NCI-H187 treated with DMSO at 0.1 percent for 48 hours (cell line): ENCODE results near the gene IRX3.
A peak's percentile ranks its signal among the peaks of the same experiment; 100 is the strongest.

Experiments
- DNase-seq: peaks from one replicate; lab custom pipeline; 2025; lab: John Stamatoyannopoulos, UW

Gene IRX3

GRCh38 chr16:54286366-54287130 lies at the start of gene IRX3:
Gene IRX3 (minus strand): TSS chr16:54286787. CDS start chr16:54286050, 737 bp downstream.
- DNase-seq, result peak; percentile 0

- no peak for DNase-seq
These were observed 48.6 kb upstream of the IRX3 start for GRCh38 chr16:54335230-54335629.

- DNase-seq, result no peak
These were observed 47.6 kb upstream of the IRX3 start for GRCh38 chr16:54334208-54334607.

DNA sequence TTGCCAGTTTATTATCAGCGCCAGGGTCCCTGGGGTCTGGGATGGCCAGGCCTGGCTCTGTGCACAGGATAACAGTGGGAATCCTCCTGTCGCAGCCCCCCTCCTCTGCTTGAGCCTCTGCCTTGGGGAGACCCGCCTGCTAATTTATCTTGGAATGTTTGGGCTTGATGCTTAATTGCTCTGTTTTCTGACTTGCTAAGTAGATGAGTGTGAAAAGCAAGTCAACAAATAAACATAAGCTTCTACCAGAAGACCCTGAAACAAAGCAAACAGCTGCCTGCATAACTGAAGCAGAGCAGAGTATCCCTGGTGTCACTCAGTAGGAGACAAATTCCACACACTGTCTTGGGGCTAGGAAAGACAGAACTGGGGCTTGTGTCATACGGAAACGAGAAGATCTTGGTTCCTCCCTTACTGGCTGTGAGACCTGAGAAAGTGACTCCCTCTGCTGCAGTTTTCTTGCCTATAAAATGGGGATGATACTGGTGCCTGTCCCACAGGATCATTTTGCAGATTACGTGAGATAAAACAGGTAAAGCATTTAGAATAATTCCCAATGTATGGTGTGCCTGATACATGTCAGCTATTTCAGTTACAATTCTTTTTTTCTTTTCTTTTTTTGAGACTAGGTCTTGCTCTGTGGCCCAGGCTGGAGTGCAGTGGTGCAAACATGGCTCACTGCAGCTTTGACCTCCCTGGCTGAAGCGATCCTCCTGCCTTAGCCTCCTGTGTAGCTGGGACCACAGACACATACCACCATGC lies 44.8 kb upstream of the IRX3 start:
- DNase-seq, result no peak

DNA sequence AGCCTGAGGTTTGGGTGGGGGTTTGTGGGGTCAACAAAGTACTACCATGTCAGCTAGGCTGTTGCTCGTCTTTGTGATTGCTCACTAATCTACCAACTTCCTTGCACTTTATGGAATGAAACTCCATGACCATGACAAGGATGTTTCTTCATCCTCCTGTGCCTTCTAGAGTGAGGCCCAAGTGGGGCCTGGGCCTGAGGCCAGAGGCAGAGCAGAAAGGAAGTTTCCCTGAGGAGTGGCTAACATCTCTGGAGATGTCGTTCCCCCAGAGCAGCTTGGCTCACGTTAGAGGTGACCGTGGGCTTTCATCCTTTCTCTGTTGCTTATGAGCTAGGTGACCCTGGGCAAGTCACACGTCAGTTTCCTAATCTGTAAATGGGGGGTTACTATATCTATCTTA lies 41.0 kb upstream of the IRX3 start:
- no peak for DNase-seq

DNA sequence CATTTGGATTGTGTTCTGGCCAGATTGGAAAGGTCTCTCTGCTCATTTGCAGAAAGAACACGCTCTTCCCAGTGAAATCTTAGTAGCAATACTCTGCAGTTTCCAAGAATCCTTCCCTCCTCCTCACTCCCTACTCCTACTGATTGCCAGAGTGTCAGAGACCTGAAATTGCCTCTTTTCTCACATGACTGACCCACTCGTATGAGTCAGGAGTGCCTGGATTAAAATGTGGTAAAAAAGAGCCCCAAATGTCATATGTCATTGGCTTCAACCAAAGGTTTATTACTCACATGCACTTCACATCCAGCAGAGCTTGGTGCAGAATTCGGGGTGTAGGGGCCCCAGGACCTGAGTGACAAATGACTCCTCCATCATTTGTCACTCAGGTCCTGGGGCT lies 39.7 kb upstream of the IRX3 start:
- DNase-seq, result no peak

DNA sequence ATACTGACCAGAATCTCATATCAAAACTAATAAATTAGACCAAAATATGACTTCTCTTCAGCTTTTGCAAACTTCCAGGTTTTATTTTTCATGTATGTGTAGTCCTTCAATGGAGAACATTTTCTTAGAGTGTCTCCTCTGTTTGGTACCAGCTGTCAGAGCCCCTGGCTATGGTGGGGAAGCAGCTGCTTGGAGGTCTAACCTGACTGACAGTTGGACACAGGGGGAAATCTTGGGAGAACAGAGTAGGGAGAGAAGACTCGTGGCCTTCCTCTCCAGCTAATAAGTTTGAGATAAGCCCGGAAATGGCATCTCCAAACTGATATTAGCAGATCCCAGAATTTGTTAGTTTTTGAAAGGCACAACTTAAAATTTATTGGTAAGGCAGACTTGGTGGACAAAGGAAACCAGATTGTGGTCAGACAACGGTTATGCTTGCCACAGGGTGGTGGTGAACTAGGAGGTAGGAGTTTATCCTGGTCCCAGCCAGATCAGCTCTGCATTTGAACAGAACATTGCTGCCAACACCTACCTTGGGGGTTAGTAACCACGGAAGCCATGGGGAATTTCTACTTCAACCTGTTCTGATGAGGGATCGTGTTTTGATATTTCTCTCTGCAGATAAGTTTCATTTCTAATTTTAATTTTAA lies 39.2 kb upstream of the IRX3 start:
- DNase-seq, result no peak

- DNase-seq, result no peak
These were observed 38.1 kb upstream of the IRX3 start for GRCh38 chr16:54324716-54325115.

GRCh38 chr16:54320697-54321340 lies 34.2 kb upstream of the IRX3 start:
- DNase-seq, result no peak

- no peak for DNase-seq
These were observed 32.4 kb upstream of the IRX3 start for GRCh38 chr16:54318941-54319340.

DNA sequence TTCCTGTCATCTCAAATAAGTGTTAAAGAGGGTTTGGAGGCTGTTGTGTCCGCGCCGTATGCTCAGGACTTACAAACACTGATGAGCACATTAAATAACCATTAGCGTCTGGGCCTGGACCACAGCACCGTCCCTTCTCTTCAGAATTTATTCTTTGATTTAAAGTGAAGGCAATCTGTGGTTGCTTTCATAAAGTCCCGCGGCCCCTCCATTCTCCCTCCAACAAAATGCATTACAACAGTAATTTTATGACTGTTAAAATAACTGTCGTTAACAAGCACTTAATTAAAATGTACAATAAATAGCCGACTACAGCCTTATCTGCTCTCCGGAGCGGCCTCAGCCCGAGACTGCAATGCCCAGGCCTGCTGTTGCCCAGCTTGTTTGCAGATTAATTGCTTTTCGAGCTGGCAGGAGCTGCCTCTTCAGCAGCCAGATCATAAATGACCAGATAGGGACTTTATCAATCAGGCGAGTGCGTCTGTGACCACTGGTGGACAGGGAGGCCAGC lies 30.6 kb upstream of the IRX3 start:
- DNase-seq, result no peak

DNA sequence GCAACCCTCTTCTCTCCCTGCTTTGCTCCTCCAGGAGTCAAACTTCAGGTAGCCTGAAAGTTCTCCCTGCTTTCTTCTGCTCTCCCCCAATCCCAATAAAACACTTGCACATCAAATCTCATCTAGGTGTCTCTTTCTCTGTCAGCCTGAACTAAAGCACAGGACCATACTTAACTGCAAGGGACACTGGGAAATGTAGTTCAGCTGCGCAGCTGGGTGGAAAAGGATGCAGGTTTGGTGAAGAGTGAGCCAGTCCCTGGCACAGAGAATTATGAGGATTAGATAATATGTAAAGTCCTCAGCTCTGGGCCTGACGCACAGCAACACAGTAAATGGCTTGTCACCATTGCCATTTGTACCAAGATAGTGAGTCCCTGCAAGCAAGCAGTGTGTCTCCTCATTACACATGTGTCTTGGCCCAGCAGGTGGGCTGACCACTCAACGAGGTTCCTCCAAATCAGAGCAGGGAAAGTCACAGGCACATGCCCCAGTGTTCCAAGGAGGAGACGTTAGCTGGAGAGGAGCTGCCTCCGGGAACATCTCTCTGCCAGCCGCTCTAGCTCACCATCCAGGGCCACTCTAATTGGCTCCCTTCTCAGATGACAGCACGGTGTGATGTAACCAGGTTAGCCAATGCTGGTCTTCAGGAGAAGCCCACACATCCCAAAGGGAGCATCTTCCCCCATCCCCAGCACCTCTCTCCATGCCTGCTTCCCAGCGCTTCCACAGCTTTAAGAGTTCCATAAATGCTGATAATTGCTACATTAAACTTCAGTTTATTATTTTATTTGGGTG lies 29.7 kb upstream of the IRX3 start:
- no peak for DNase-seq

- DNase-seq, result no peak
These were observed 27.2 kb upstream of the IRX3 start for GRCh38 chr16:54313789-54314188.

DNA sequence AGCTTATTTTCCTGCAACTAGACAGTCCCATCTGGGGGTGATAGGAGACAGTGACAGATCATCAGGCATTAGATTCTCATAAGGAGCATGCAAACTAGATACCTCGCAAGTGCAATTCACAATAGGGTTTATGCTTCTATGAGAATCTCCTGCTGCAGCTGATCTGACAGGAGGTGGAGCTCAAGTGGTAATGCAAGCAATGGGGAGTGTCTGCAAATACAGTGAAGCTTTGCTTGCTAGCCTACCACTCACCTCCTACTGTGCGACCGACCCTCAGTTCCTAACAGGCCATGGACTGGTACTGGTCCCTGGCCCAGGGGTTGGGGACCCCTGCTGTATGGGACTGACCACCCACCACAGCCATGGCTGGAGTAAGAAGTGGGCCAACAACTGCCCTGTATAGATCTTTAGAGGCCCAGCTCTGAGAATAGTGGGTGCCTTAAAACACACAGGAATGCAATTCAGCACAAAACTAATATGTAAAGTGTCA lies 26.0 kb upstream of the IRX3 start:
- no peak for DNase-seq

GRCh38 chr16:54309341-54309740 lies 22.8 kb upstream of the IRX3 start:
- no peak for DNase-seq

DNA sequence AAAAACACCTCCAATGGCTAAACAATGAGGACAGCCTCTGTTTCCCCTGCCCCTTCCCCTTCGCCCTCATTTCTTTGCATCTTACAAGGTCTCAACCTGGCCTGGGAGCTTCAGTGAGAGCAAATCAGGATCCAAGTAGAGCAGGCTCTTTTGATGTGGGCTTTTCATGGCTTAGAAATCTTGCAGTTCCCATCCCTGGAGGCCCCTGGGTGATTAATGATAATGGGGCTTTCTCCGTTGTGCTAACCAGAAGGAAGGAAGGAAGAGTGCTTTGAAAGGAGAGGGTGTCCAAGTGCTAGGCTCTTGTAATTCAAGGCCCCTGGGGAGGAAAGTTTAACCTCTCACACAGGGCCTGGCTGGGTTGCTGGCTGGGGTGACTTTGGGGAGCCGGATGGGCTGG lies 18.5 kb upstream of the IRX3 start:
- DNase-seq, result no peak

GRCh38 chr16:54303613-54304012 lies 17.0 kb upstream of the IRX3 start:
- no peak for DNase-seq

DNA sequence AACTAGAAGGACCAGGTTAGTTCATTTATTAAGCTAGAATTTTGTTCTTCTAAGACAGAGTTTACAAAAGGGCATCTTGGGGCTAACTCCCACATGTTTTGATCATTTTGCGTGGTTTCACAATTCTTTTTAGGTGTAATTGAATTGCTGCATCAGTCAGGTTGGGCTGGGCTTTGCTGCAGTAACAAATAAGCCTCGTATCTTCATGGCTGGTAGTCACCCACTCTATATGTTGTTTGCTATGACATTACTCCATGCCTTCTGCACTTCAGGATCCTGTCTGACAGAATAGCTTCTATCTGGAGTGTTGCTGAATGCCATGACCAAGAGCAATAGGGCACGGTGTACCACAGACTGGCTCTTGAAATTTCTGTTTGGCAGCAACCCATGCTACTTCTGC lies 10.6 kb upstream of the IRX3 start:
- no peak for DNase-seq

GRCh38 chr16:54296543-54296942 lies 10.0 kb upstream of the IRX3 start:
- no peak for DNase-seq

DNA sequence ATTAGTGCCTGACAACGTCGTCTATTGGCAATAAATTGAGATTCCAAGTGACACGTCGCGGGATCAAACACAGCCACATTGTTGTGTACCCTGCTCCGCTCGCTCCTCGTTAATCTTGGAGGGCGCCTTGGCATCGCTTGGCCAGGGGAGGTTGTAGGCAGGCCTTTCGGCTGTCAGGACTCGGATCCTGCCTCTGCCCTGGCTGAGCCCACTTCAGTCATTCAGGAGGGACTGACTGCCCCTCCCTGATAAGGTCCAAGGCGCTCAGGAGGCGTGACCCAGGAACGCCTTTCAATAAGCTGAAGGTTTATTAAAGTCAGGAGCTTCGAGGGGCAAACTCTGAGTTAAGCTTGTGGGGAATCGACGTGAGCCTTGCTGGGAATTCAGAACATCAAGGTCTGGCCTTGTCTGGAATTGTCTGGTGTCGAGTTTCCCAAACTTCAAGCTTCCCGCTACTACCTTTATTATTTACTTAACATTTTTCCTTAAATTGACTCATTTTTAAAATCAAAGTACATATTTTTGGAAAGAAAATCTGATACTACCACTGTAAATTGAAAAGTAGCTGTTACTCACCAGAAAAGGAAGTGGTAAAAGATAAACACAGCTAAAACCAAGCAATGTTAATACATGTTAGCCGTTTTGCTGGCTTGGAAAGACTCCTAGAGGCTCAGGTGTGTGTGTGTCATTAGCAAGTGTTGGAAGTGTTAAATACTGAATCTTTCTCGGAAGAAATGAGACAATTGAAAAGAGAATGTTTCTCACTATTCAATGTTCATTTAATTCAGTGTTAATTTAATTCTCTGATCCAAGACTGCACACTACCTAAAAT lies 5.3 kb upstream of the IRX3 start:
- no peak for DNase-seq
